CD4-positive, alpha-beta T cell treated with Interleukin-1 beta for 1 hour (primary cell): ENCODE measurements around the gene DLX3.
A peak's percentile ranks its signal among the peaks of the same experiment; 100 is the strongest.

Source experiments
- DNase-seq, 2 donors: peaks; one replicate each; pipeline ENCODE4 v3.0.0-alpha.2; 2020 to 2022

Gene DLX3

DNA sequence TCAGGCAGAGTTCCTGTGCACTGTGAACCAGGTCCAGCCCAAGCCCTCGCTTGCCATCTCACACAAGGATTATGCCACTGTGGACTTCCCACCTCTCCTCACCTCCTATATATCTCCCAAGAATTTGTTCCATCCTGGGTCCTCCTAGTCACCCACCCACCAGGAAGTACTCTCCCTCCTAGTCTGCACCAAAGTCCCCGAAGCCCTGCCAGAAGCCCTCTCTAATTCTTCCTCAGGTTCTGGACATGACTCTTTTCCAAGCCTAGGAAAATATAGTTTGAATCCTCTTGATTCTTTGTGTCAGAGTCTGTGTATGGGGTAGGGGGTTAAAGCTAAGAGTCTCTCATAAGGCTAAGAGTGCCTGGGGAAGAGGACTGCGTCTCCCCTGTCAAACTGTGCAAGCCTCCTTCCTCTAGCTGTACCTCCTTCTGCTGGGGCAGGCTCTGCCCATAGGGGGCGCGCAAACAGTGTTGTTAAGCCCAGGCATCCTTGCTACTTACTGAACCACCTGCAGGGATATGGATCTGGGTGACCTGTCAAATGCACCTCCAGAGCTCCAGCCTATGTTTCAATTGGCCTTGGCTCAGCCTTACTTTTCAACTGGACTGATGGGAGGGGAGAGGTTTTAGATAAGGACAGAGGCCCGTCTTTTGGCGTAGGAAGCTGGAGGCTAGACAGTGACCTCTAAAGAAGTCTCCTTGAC is 42.7 kb downstream of the DLX3 start:
- DNase-seq, result peak; percentile 79

- no peak for DNase-seq
Observed at GRCh38 chr17:49951362-49952082, 43.5 kb downstream of the DLX3 start.

DNA sequence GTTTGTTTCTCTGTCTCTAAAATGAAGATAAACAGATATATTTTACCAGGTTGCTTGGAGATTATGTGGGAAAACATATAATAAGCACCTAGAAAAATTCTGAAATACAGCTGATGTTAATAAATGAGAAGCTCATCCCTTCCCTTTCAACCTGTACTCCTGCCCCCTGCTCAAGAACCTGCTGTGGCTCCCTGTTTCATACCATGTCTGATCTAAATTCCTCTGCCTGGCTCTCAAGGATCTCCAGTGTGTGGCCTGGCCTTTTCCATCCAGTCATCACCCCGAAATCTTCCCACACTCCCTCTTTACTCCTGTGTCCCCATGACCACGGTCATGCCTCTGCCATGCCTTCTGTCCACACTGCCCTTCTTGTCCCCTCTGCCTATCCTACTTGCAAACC is 45.4 kb downstream of the DLX3 start:
- no peak for DNase-seq

GRCh38 chr17:49946964-49947584 is 48.0 kb downstream of the DLX3 start:
- no peak for DNase-seq

GRCh38 chr17:49946208-49946607 is 48.8 kb downstream of the DLX3 start:
- DNase-seq, result no peak

GRCh38 chr17:49944273-49944870 is 50.7 kb downstream of the DLX3 start:
- DNase-seq, result no peak

DNA sequence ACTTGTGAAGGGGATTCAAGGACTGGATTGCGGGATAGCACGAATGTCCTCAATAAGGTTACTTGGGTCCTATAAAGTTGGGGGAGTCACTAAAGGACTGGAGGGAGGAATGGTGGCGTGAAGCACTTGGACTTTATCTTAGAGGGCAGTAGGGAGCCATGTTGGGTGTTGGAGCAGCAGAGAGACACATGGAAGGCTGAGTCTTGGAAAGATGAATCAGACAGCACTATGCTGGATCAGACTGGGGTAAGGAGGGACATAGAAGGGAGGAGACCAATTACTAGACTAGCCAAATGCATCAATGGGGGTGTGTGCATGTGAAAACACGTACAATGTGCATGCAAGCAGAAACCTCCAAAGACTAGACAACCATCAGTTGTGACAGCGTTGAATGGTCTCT is 52.1 kb downstream of the DLX3 start:
- no peak for DNase-seq

DNA sequence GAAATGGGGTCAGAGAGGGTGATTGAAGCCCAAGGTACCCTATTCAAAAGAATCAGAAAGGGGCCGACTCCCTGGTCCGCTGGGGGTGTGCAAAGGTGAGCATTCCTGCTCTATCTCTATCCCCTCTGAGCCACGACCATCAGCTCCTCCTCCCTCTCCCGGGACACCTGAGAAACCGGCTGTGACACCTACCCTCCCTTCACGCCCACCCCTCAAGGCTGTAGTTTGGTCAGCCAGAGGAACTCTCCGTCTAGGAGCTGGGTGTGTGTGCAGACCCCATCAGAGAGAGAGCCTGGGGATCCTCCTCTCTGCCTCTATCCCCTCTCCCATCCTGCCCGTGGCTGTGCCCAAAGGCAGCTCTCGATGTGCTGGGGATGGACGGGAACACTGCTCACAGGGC is 53.6 kb downstream of the DLX3 start:
- DNase-seq, result no peak
